GM18951 (cell line): ENCODE data around the gene UBN1.

Experiments used
- POLR2A ChIP-seq: IDR thresholded peaks from 4 replicates; pipeline ENCODE4 v1.6.1; 2011; ENCODE audit warnings: mild to moderate bottlenecking; ENCODE audit not compliant: insufficient read length, insufficient read depth; ENCODE audit errors: extremely low read depth
- in situ Hi-C: fragments of 300-500 bp; cut with MboI; formaldehyde crosslinking; loops from one replicate; pipeline ENCODE4 v1.12.0; 2022; ENCODE audit warnings: low sequenced_read_pairs, mixed read lengths, inconsistent platforms; ENCODE audit not compliant: unreplicated experiment

Gene UBN1, protein sequence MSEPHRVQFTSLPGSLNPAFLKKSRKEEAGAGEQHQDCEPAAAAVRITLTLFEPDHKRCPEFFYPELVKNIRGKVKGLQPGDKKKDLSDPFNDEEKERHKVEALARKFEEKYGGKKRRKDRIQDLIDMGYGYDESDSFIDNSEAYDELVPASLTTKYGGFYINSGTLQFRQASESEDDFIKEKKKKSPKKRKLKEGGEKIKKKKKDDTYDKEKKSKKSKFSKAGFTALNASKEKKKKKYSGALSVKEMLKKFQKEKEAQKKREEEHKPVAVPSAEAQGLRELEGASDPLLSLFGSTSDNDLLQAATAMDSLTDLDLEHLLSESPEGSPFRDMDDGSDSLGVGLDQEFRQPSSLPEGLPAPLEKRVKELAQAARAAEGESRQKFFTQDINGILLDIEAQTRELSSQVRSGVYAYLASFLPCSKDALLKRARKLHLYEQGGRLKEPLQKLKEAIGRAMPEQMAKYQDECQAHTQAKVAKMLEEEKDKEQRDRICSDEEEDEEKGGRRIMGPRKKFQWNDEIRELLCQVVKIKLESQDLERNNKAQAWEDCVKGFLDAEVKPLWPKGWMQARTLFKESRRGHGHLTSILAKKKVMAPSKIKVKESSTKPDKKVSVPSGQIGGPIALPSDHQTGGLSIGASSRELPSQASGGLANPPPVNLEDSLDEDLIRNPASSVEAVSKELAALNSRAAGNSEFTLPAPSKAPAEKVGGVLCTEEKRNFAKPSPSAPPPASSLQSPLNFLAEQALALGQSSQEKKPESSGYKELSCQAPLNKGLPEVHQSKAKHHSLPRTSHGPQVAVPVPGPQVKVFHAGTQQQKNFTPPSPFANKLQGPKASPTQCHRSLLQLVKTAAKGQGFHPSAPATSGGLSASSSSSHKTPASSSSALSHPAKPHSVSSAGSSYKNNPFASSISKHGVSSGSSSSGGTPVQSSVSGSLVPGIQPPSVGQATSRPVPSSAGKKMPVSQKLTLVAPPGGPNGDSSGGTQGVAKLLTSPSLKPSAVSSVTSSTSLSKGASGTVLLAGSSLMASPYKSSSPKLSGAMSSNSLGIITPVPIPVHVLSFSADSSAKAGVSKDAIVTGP (N-terminal part only)

DNA sequence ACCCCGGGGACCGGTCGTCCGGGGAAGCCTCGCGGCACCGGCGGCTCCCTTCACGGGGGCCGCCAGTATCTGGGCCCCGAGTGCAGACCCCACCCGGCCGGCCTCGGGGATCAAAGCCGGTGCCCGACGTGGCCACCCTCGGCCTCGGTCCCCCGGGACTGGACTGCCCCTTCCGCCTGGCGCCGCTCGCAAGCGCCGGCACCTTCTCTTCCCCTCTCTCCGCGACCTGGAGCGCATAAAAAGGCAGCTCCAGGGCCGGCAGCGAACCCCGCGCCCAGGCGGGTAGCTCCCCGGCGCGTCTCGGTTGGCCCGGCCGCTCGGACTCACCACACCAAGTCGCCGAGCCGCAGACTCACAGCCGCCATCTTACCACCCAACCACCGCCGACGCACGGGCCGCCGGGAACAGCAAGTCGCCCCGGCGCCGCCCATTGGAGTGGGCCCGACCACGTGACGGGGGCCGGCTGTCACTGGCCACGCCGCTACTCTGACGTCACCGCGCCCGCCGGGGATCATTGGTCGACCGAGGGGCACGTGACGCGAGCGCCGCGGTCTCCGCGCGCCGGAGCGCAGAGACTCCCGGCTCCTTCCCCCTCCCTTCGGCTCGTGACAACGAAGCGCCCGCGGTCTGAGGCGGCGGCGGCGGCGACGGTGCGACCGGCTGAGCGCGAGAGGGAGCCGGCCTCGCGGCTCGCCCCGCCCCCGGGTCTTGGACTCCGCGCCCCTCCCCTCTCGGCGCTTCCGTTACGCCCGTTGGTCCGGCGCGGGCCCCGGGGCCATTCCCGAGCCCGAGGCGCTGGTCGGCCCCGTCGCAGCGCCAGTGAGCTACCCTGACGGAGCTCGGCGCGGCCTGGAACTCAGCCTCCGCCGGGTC, at the start of gene UBN1, which contains the start of gene GLYR1:
UBN1 (plus strand) TSS at position 581 of the 873 bp plus-strand sequence. CDS start 5,437 bp downstream, outside the sequence.
GLYR1 (minus strand) TSS at position 388 of the 873 bp plus-strand sequence; CDS start at position 365, 23 bp downstream.
- in situ Hi-C loops: no loop called here
- peak; percentile 95 for TF ChIP-seq POLR2A

DNA sequence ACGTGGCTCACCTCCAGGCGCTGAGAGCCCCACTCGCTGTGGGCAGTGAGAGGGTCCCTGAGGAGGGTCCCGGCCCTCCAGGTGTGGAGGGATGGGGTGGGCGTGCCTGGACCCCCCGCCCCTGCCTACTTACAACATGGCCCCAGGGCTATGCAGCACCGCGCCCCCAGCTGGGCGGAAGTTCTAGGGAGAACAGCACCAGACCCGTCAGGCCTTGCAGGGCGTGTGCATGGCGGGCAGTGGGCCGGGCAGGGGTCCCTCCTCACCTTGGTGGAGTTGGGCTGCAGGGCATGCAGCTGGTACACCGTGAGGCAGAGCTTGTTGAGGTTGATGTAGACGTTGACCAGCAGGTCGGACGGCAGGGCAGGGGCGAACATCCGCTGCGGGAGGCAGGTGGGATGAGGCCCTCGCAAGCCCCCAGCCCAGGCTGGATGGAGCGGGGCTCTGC, 49.5 kb upstream of the UBN1 start:
- in situ Hi-C loops: no loop called here
- no peak for TF ChIP-seq POLR2A

DNA sequence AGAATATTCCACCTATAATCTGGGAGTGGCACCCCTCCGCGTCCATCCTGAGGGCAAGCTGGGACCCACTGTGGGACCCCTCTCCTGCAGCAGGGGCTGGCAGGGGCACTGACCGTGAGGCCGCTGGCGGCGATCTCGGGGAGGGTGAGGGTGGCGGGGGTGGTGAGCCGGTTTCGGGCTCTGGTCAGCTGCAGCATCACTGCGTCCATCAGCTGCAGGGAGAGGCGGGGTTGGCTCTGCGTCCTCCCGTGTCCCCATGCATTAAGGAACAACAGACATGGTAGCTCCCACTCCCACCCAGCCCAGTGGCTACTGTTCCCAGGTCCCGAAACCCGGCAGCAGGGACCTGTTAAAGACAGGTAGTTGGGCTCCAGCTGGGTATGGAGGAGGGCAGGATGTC, 48.8 kb upstream of the UBN1 start:
- no peak for TF ChIP-seq POLR2A

DNA sequence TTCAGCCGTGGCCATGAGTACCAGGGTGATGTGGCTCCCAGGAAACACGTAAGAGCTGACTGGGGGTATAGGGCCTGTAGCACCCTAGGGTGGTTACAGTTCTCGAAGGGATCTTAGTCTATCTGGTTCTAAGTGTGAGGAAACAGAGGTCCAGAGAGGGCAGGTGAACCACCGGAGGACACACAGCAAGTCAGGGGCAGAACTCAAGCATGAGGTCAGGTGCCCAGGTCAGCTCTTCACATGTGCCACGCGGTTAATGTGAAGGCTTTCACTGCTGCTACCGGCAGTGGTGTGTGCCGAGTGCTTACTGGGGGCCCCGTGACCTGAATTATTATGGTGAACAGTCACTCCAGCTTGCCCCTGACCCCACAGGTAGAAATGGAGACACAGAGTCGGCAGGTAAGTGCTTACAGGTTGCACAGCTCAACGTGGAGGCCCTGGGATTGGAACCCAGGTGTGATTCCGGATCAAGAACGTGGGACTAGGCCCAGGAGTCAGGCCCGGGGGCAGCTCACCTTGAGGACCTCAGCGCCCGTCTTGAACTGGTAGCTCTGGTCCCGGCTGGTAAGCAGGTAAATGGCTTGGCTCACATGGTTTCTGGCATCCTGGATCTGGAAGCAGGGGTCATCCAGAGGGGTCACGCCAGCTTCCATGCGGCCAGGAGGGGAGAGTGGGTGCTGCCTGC, 48.0 kb upstream of the UBN1 start:
- in situ Hi-C loops: no loop called here
- no peak for TF ChIP-seq POLR2A

More for the DNA sequence above, 48.8 kb upstream of the UBN1 start:
- in situ Hi-C loops: no loop called here

DNA sequence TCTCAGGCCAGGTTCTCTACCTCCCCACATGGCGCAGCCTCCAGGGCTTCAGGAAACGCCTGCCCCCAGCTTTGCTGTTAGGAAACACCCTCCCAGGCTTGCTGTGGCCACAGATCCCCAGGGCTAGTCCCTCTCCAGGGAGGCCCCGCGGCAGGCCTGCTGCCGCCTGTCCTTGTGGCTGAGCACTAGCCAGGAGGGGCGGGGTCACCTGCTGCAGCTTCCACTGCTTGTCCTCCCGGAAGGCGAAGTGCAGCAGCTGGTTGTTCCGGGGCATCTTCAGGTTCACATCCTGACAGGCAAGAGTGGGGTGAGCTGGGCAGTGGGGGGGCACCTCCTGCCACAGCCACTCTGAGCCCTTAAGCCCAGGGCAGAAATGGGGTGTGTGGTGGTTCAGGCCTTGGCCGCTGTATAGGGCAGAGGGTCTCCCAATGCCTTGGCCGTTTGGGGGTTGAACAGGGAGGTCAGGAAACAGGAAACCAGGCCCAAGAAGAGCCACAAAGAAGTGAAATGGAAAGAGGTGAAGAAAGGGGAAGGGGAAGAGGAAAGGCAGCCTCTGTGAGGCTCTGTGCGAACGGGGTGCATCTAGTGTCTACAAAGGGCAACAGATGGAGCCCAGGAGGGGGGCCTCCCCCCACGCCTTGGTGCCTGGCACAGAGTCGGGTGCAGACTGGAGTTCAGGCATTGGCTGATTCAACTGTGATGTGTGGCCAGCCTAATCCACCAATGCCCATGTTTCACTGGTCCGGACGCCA, 46.8 kb upstream of the UBN1 start:
- peak; percentile 45 for TF ChIP-seq POLR2A
- in situ Hi-C loops: no loop called here

DNA sequence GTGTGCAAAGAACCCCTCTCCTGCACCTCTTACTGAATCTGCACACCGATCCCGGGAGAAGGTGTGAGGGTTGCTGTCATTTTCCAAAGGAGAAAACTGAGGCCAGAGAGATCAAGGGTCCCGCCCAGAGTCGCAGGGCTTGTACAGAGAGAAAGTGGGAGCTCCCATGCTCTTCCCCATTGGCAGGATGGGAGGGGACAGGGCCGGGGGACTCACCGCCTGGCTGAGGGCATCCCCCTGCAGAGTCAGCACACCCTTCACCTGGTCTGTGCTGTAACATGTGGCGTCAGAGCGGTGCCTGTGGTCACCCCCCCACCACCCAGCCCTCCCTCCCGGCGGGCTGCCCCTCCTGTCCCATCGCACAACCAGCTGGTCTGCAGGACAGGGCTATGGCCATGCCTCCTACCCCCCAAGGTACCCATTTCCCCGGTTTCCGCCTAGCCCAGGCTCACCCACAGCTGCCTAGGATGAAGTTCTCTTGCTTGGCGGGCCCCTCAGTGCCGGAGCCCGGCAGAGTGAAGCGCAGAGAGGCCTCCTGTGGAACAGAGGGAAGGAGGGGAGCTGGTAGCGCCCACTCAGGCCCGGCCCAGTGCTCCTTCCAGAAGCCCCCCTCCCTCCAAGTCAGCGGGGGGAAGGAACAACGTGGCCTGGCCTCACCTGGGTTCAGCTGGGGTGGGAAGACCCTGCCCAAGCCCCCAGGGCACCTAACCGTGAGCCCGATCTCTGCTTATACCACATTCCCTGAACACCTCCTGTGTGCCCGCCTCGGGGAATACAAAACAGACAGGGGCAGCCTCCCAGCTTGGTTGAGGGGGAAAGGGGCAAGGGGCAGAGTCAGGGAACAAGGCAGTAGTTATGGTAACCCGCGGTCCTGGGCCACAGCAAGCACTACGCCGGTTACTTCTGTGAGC, 46.0 kb upstream of the UBN1 start:
- in situ Hi-C loops: no loop called here
- TF ChIP-seq POLR2A: no peak

DNA sequence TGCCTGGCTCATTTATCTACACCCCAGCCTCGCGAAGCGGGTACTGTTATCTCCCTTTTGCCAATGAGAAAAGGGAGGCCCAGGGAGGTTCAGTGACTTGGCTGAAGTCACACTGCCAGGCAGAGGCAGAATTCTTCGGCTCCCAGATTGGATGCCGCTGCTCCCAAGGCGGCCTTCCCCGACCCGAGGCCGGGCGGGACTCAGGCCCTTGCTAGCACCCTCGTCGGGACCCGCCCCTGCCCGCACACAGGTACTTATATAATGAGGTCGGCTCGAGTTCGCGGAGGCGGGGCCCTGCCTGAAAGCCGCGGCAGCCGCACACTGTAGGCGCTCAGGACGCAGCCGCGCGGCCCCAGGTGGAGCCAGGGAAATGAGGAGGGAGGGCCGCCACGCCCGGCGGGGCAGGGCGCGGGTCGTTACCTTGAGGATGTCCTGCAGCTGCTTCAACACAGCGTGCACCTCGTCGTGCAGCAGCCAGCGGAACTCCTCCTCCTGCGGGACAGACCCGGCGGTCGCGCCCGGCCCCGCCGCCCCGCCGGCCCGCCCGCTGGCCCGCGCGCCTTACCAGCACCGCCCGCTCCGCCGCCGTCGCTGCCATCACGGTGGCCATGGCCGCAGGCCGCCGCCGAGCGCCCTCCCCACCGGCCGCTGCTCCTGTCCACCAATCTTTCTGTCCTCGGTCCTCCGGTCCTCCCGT, 45.2 kb upstream of the UBN1 start, which contains the start of gene ROGDI:
ROGDI (minus strand) TSS at position 672 of the 697 bp plus-strand sequence; CDS start at position 610, 62 bp downstream.
- in situ Hi-C loops: no loop called here
- peak; percentile 49 for TF ChIP-seq POLR2A

DNA sequence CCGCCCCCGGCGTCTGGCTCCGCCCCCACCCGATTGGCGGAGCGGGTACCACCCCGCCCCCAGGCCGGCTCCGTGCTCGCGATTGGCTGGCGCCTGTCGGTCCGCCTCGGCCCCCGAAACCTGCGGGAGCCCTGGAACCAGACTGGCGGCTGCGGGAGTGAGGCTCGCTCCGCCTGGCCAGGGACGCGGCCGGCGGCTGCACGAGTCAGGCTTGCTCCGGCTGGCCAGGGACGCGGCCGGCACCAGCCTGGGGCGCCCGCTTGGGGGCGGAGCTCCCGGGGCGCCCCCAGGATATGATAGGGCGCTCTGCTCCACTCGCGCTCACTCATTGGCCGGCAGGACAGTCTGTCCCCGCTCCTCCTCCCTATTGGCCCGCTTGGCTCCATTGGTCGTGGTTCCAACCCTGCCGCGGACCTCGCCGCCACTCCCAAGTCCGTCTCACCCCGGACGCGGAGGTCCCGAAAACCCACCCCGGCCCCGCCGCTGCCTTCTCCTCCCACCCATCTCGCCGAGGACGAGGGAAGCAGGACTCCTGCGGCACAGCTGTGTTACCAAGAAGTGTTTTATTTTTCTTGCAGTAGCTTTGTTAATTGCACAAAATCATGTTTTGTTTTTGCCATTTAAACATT, 44.5 kb upstream of the UBN1 start:
- in situ Hi-C loops: no loop called here
- no peak for TF ChIP-seq POLR2A

DNA sequence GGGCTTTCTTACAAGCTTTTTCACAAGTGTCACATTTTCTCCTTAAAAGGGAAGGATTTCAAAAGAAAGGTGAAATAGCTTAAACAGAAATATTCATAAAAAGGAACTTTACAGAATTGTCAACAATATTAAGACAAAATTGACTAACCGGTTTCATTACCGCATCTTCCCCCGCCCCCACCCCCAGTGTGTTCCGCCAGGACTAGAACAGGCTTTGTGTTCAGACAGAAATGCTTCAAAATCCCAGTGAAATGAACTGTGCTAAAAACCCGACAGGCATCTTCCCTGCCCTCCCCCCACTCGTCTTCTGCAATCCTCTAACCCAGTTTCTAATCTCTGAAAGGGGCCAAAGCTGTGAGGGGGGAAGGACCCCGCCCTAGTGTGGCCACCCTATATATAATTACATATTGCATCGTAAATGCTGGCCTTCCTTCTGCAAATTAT, 43.9 kb upstream of the UBN1 start:
- in situ Hi-C loops: no loop called here
- TF ChIP-seq POLR2A: no peak
